DOHH2 (cell line): Measurements from ENCODE around the gene KLHL6.

Experiments
- H3F3A ChIP-seq: fragments of 200-600 bp; sonication (generic), shearing (Covaris generic); 2 replicates; pipeline ENCODE4 v1.6.0; 2016; ENCODE audit warnings: antibody characterized with exemption, mild to moderate bottlenecking; ENCODE audit not compliant: control insufficient read depth, insufficient read depth
- H3K27ac ChIP-seq: fragments of 200-600 bp; sonication (generic); 2 replicates; pipeline ENCODE4 v1.5.1; 2014; ENCODE audit warnings: low read depth, mild to moderate bottlenecking, low read length, moderate library complexity
- H3K27me3 ChIP-seq: fragments of 200-600 bp; sonication (generic); 2 replicates; pipeline ENCODE4 v1.6.1; 2014; ENCODE audit warnings: mild to moderate bottlenecking, low read length, mixed read lengths; ENCODE audit not compliant: control insufficient read depth
- H3K36me3 ChIP-seq: fragments of 200-600 bp; sonication (generic); 2 replicates; pipeline ENCODE4 v1.6.1; 2014; ENCODE audit warnings: mild to moderate bottlenecking, low read length, moderate library complexity, mixed read lengths; ENCODE audit not compliant: control insufficient read depth
- H3K4me1 ChIP-seq: fragments of 200-600 bp; sonication (generic); 2 replicates; pipeline ENCODE4 v1.6.1; 2014; ENCODE audit warnings: mild to moderate bottlenecking, low read length, mixed read lengths; ENCODE audit not compliant: control insufficient read depth
- H3K4me2 ChIP-seq: fragments of 200-600 bp; sonication (generic); 2 replicates; pipeline ENCODE4 v1.6.0; 2014; ENCODE audit warnings: mild to moderate bottlenecking, low read length, moderate library complexity
- H3K4me3 ChIP-seq: fragments of 200-600 bp; sonication (generic); 2 replicates; pipeline ENCODE4 v1.5.1; 2014; ENCODE audit warnings: mild to moderate bottlenecking, low read length, mixed read lengths
- H3K79me2 ChIP-seq: fragments of 200-600 bp; sonication (generic); 2 replicates; pipeline ENCODE4 v1.6.1; 2014; ENCODE audit warnings: mild to moderate bottlenecking, low read length, mixed read lengths; ENCODE audit not compliant: control insufficient read depth
- H3K9me2 ChIP-seq: fragments of 200-600 bp; sonication (generic); replicated peaks from 2 replicates; pipeline ENCODE4 v1.6.1; 2014; ENCODE audit warnings: mild to moderate bottlenecking, low read length, mixed read lengths; ENCODE audit not compliant: control insufficient read depth
- H3K9me3 ChIP-seq: fragments of 200-600 bp; sonication (generic); 2 replicates; pipeline ENCODE4 v1.6.1; 2014; ENCODE audit warnings: antibody characterized with exemption, low read length, mixed read lengths; ENCODE audit not compliant: control insufficient read depth, insufficient read depth
- H4K20me1 ChIP-seq: fragments of 200-600 bp; sonication (generic); 2 replicates; pipeline ENCODE4 v1.6.0; 2014; ENCODE audit warnings: low read depth, mild to moderate bottlenecking, antibody characterized with exemption, low read length, moderate library complexity; ENCODE audit not compliant: control insufficient read depth, insufficient read depth
- EZH2phosphoT487 ChIP-seq: fragments of 200-600 bp; sonication (generic); IDR thresholded peaks from 2 replicates; pipeline ENCODE4 v1.6.1; 2017; ENCODE audit warnings: borderline replicate concordance, mild to moderate bottlenecking, antibody characterized with exemption, low read length, moderate library complexity, mixed read lengths
- TF ChIP-seq, protein P1 (sequence below): fragments of 200-600 bp; sonication (generic); IDR thresholded peaks from one replicate; pipeline ENCODE4 v1.5.1; 2014; ENCODE audit warnings: antibody characterized with exemption, mild to moderate bottlenecking, low read depth, low read length; ENCODE audit not compliant: poor library complexity, severe bottlenecking

Gene KLHL6

DNA sequence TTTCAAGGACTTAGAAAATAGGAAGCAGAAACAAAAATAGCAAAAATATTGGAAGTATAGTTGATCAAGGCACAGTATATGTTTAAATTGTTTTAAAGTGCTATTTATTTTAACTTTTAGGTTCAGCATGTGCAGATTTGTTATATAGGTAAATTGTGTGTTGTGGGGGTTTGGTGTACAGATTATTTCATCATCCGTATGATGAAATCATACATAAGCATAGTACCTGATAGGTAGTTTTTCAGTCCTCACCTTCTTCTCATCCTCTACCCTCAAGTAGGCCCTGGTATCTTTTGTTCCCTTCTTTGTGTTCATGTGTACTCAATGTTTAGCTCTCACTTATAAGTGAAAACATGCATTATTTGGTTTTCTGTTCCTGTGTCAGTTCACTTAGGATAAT lies 50.9 kb downstream of the KLHL6 start:
- no peak overlapping the region for H3K4me2 ChIP-seq
- H3K27me3 ChIP-seq, result no peaks in the 10 kb centered on the region
- H3F3A ChIP-seq, result 0 out of 2 replicates have a peak, but pooled peaks cover 5% of the 10 kb centered on the region
- H4K20me1 ChIP-seq, result no peaks in the 10 kb centered on the region
- TF ChIP-seq, protein P1, sequence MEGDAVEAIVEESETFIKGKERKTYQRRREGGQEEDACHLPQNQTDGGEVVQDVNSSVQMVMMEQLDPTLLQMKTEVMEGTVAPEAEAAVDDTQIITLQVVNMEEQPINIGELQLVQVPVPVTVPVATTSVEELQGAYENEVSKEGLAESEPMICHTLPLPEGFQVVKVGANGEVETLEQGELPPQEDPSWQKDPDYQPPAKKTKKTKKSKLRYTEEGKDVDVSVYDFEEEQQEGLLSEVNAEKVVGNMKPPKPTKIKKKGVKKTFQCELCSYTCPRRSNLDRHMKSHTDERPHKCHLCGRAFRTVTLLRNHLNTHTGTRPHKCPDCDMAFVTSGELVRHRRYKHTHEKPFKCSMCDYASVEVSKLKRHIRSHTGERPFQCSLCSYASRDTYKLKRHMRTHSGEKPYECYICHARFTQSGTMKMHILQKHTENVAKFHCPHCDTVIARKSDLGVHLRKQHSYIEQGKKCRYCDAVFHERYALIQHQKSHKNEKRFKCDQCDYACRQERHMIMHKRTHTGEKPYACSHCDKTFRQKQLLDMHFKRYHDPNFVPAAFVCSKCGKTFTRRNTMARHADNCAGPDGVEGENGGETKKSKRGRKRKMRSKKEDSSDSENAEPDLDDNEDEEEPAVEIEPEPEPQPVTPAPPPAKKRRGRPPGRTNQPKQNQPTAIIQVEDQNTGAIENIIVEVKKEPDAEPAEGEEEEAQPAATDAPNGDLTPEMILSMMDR, result no peak
- TF ChIP-seq EZH2phosphoT487, result no peak
- H3K36me3 ChIP-seq, result peaks cover 95% of the 10 kb centered on the region
- peaks cover 29% of the 10 kb centered on the region for H3K4me1 ChIP-seq
- no peaks in the 10 kb centered on the region for H3K9me2 ChIP-seq
- no peak overlapping the region for H3K27ac ChIP-seq
- H3K9me3 ChIP-seq, result no peaks in the 10 kb centered on the region
- H3K4me3 ChIP-seq, result no peak overlapping the region
- peaks cover 87% of the 10 kb centered on the region for H3K79me2 ChIP-seq

GRCh38 chr3:183503746-183504145 lies 51.8 kb downstream of the KLHL6 start:
- Histone ChIP-seq H3K9me2 (no peaks in the 10 kb centered on the region), H3K4me2 (no peak overlapping the region), H3K4me1 (peaks cover 21% of the 10 kb centered on the region), H3K4me3 (no peak overlapping the region), H3K27me3 (no peaks in the 10 kb centered on the region), H3K9me3 (no peaks in the 10 kb centered on the region), H3K79me2 (peaks cover 78% of the 10 kb centered on the region), H3K27ac (no peak overlapping the region), H4K20me1 (no peaks in the 10 kb centered on the region), H3K36me3 (peaks cover 95% of the 10 kb centered on the region), H3F3A (0 out of 2 replicates have a peak, but pooled peaks cover 3% of the 10 kb centered on the region)
- TF ChIP-seq, protein P1, result no peak
- TF ChIP-seq EZH2phosphoT487, result no peak

DNA sequence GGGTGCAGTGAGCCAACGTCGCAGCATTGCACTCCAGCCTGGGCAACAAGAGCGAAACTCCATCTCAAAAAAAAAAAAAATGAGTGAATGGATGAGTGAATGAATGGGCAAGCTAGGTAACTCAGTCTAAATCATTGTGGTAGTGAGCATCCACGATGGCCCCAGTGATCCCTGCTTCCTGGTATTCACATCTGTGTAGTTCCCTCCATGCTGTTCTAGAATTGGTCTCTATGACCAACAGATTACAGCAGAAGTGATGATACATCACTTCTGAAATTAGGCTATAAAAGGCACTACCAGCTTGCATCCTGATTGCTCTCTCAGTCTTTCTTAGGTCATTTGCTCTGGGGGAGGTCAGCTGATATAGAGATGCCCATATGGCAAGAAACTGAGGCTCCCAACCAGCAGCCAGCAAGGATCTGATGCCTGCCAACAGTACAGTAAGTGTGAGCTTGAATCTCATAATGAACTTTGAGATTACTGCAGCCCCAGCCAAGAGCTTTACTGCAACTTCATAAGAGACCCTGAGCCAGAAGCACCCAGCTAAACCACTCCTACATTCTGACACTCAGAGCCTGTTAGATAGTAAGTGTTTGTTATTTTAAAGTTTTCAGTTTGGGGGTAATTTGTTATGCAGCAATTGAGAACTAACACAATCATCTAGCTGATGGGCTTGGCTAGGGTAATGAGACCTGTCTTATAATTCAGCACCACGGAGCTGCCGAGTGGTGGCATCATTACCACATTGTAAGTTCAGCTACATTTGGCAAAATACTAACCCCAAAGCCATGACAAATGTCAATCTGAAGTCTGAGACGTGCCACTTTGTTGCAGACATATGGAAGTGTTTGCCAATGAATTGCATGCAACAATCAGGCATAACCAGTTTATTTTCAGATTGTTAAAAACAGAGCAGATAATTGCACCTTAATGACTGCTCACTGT lies 53.0 kb downstream of the KLHL6 start:
- Histone ChIP-seq H3K9me2 (no peaks in the 10 kb centered on the region), H3K4me3 (no peak overlapping the region), H3K27me3 (no peaks in the 10 kb centered on the region), H3K4me1 (peaks cover 8% of the 10 kb centered on the region), H3K27ac (no peak overlapping the region), H3K79me2 (peaks cover 66% of the 10 kb centered on the region), H3F3A (no peaks in the 10 kb centered on the region), H3K4me2 (no peak overlapping the region), H3K9me3 (no peaks in the 10 kb centered on the region), H3K36me3 (peaks cover 92% of the 10 kb centered on the region), H4K20me1 (no peaks in the 10 kb centered on the region)
- TF ChIP-seq EZH2phosphoT487, result no peak
- TF ChIP-seq, protein P1, result no peak
